HEK293 (cell line): ENCODE results near the gene FERMT2.

Experiments used
- CTCF ChIA-PET: fragments of 350-600 bp; formaldehyde crosslinking; extraction: SDS; loops from one replicate; lab custom pipeline; 2021; ENCODE audit warnings: antibody characterized with exemption; lab: Yijun Ruan, JAX
- POLR2A ChIA-PET: fragments of 300-600 bp; formaldehyde crosslinking; extraction: SDS; loops from one replicate; lab custom pipeline; 2020; ENCODE audit warnings: antibody characterized with exemption, inconsistent platforms; lab: Yijun Ruan, JAX
- H3K27ac ChIP-seq: fragments of 200-500 bp; sonication (Bioruptor generic); 2 replicates; pipeline ENCODE4 v1.5.1; 2014; ENCODE audit warnings: low read depth, low read length, control low read depth, inconsistent platforms; ENCODE audit errors: extremely low read depth
- H3K36me3 ChIP-seq, 2 experiments: fragments of 200-500 bp in 1 of 2; sonication (Bioruptor generic) in 1 of 2; 1 replicate in 1 of 2; 2 replicates in 1 of 2; pipeline ENCODE4 v1.5.1; 2014 to 2017; ENCODE audit warnings: inconsistent platforms in 2 of 2, low read length in 2 of 2; ENCODE audit not compliant: control insufficient read depth in 2 of 2, insufficient read depth in 1 of 2
- H3K4me1 ChIP-seq: fragments of 200-500 bp; sonication (Bioruptor generic); 2 replicates; pipeline ENCODE4 v1.5.1; 2014; ENCODE audit warnings: mild to moderate bottlenecking, low read length, inconsistent platforms; ENCODE audit not compliant: control insufficient read depth, insufficient read depth
- H3K4me3 ChIP-seq: 2 replicates; pipeline ENCODE4 v1.5.1; 2011; ENCODE audit warnings: low read depth, mild to moderate bottlenecking, control low read depth, low read length, moderate library complexity
- H3K9me3 ChIP-seq: fragments of 200-500 bp; sonication (Bioruptor generic); 2 replicates; pipeline ENCODE4 v1.5.1; 2014; ENCODE audit warnings: low read depth, low read length, inconsistent platforms; ENCODE audit not compliant: control insufficient read depth, insufficient read depth
- CTCF ChIP-seq: fragments of 450-650 bp; formaldehyde crosslinking; IDR thresholded peaks from 2 replicates; pipeline ENCODE4 v1.5.1; 2016; ENCODE audit warnings: missing biosample characterization, missing genetic modification characterization
- HOXD13 ChIP-seq: sonication (generic); formaldehyde crosslinking; IDR thresholded peaks from 2 replicates; pipeline ENCODE4 v1.8.0; 2022; ENCODE audit warnings: missing genetic modification reagents, borderline replicate concordance
- PRDM10 ChIP-seq: fragments of 450-650 bp; formaldehyde crosslinking; IDR thresholded peaks from 2 replicates; pipeline ENCODE4 v1.5.1; 2016; ENCODE audit warnings: missing biosample characterization, missing genetic modification characterization
- PRDM6 ChIP-seq: fragments of 450-650 bp; formaldehyde crosslinking; IDR thresholded peaks from 2 replicates; pipeline ENCODE4 v1.5.1; 2017; ENCODE audit warnings: missing biosample characterization, missing genetic modification characterization
- SCRT1 ChIP-seq: fragments of 450-650 bp; formaldehyde crosslinking; IDR thresholded peaks from 2 replicates; pipeline ENCODE4 v1.5.1; 2016; ENCODE audit warnings: missing biosample characterization, missing genetic modification characterization, borderline replicate concordance
- SP2 ChIP-seq: fragments of 450-650 bp; formaldehyde crosslinking; IDR thresholded peaks from 2 replicates; pipeline ENCODE4 v1.5.1; 2016; ENCODE audit warnings: missing biosample characterization, missing genetic modification characterization
- ZEB2 ChIP-seq: fragments of 450-650 bp; formaldehyde crosslinking; IDR thresholded peaks from 2 replicates; pipeline ENCODE4 v1.5.1; 2016; ENCODE audit warnings: missing biosample characterization, missing genetic modification characterization
- ZNF132 ChIP-seq: fragments of 450-650 bp; formaldehyde crosslinking; IDR thresholded peaks from 2 replicates; pipeline ENCODE4 v1.5.1; 2017; ENCODE audit warnings: missing biosample characterization, missing genetic modification characterization, borderline replicate concordance
- ZNF133 ChIP-seq: fragments of 450-650 bp; formaldehyde crosslinking; IDR thresholded peaks from 2 replicates; pipeline ENCODE4 v1.5.1; 2016; ENCODE audit warnings: missing biosample characterization, missing genetic modification characterization
- ZNF138 ChIP-seq: fragments of 450-650 bp; formaldehyde crosslinking; IDR thresholded peaks from 2 replicates; pipeline ENCODE4 v1.5.1; 2016; ENCODE audit warnings: missing biosample characterization, missing genetic modification characterization, borderline replicate concordance
- ZNF2 ChIP-seq: fragments of 450-650 bp; formaldehyde crosslinking; IDR thresholded peaks from 2 replicates; pipeline ENCODE4 v1.5.1; 2016; ENCODE audit warnings: missing biosample characterization, missing genetic modification characterization
- ZNF239 ChIP-seq: fragments of 450-650 bp; formaldehyde crosslinking; IDR thresholded peaks from 2 replicates; pipeline ENCODE4 v1.5.1; 2016; ENCODE audit warnings: missing biosample characterization, missing genetic modification characterization
- ZNF280C ChIP-seq: fragments of 450-650 bp; formaldehyde crosslinking; IDR thresholded peaks from 2 replicates; pipeline ENCODE4 v1.5.1; 2016; ENCODE audit warnings: missing biosample characterization, missing genetic modification characterization
- ZNF341 ChIP-seq: fragments of 450-650 bp; formaldehyde crosslinking; IDR thresholded peaks from 2 replicates; pipeline ENCODE4; 2016; ENCODE audit warnings: low read depth, missing biosample characterization, missing genetic modification characterization
- ZNF433 ChIP-seq: fragments of 450-650 bp; formaldehyde crosslinking; IDR thresholded peaks from 2 replicates; pipeline ENCODE4 v1.5.1; 2016; ENCODE audit warnings: missing biosample characterization, missing genetic modification characterization, low read depth
- ZNF488 ChIP-seq: fragments of 450-650 bp; formaldehyde crosslinking; IDR thresholded peaks from 2 replicates; pipeline ENCODE4 v1.5.1; 2016; ENCODE audit warnings: missing biosample characterization, missing genetic modification characterization
- ZNF521 ChIP-seq: fragments of 450-650 bp; formaldehyde crosslinking; IDR thresholded peaks from 2 replicates; pipeline ENCODE4 v1.5.1; 2017; ENCODE audit warnings: missing biosample characterization, mild to moderate bottlenecking, missing genetic modification characterization
- ZNF548 ChIP-seq: fragments of 450-650 bp; formaldehyde crosslinking; IDR thresholded peaks from 2 replicates; pipeline ENCODE4 v1.5.1; 2016; ENCODE audit warnings: missing biosample characterization, missing genetic modification characterization
- ZNF558 ChIP-seq: fragments of 450-650 bp; formaldehyde crosslinking; IDR thresholded peaks from 2 replicates; pipeline ENCODE4 v1.5.1; 2016; ENCODE audit warnings: missing biosample characterization, missing genetic modification characterization
- ZNF623 ChIP-seq: fragments of 450-650 bp; formaldehyde crosslinking; IDR thresholded peaks from 2 replicates; pipeline ENCODE4 v1.5.1; 2016; ENCODE audit warnings: missing biosample characterization, missing genetic modification characterization
- ZNF624 ChIP-seq: fragments of 450-650 bp; formaldehyde crosslinking; IDR thresholded peaks from 2 replicates; pipeline ENCODE4 v1.5.1; 2017; ENCODE audit warnings: missing biosample characterization, missing genetic modification characterization
- ZNF658 ChIP-seq: fragments of 450-650 bp; formaldehyde crosslinking; IDR thresholded peaks from 2 replicates; pipeline ENCODE4; 2016; ENCODE audit warnings: missing biosample characterization, missing genetic modification characterization
- ZNF692 ChIP-seq: fragments of 450-650 bp; formaldehyde crosslinking; IDR thresholded peaks from 2 replicates; pipeline ENCODE4 v1.5.1; 2016; ENCODE audit warnings: missing biosample characterization, missing genetic modification characterization
- ZNF843 ChIP-seq: fragments of 450-650 bp; formaldehyde crosslinking; IDR thresholded peaks from 2 replicates; pipeline ENCODE4 v1.5.1; 2016; ENCODE audit warnings: missing biosample characterization, missing genetic modification characterization

Gene FERMT2

GRCh38 chr14:52873065-52873464 lies 77.8 kb downstream of the FERMT2 start:
- H3K4me1 ChIP-seq, result no peaks in the 10 kb centered on the region
- H3K4me3 ChIP-seq, result no peak overlapping the region
- TF ChIP-seq ZNF624 (tag by site-specific recombination) (no peak), ZNF280C (tag by site-specific recombination) (no peak), ZEB2 (no peak), ZNF433 (tag by site-specific recombination) (no peak), CTCF (tag by site-specific recombination) (no peak), ZNF341 (tag by site-specific recombination) (no peak), ZNF521 (no peak), ZNF623 (tag by site-specific recombination) (no peak), SP2 (tag by site-specific recombination) (no peak), SCRT1 (tag by site-specific recombination) (no peak)
- H3K9me3 ChIP-seq, result no peaks in the 10 kb centered on the region
- ChIA-PET CTCF (no interaction called here), POLR2A (no interaction called here)
- peaks cover 54 to 86% of the 10 kb centered on the region in 2 experiments for H3K36me3 ChIP-seq
- no peak overlapping the region for H3K27ac ChIP-seq

- Histone ChIP-seq H3K9me3 (no peaks in the 10 kb centered on the region), H3K27ac (no peak overlapping the region), H3K4me3 (no peak overlapping the region), H3K4me1 (no peaks in the 10 kb centered on the region), H3K36me3 (peaks cover 47 to 75% of the 10 kb centered on the region in 2 experiments)
- ChIA-PET POLR2A (no interaction called here), CTCF (interaction anchor here (1.0 kb wide), 1 partner anchor 9 kb away, joined by 3 read pairs; no protein-coding TSS in a partner anchor)
- TF ChIP-seq ZNF521 (no peak), HOXD13 (CRISPR knock-in tag) (no peak), ZNF692 (tag by site-specific recombination) (no peak), ZNF548 (no peak), ZNF133 (tag by site-specific recombination) (no peak), SP2 (tag by site-specific recombination) (no peak), ZNF132 (tag by site-specific recombination) (no peak), ZNF658 (tag by site-specific recombination) (no peak), ZNF488 (tag by site-specific recombination) (no peak), ZNF558 (no peak), ZNF843 (tag by site-specific recombination) (no peak), ZNF239 (no peak), ZNF138 (no peak), ZNF2 (tag by site-specific recombination) (no peak), PRDM10 (no peak), PRDM6 (tag by site-specific recombination) (no peak)
Observed at GRCh38 chr14:52871606-52872005, 79.2 kb downstream of the FERMT2 start.
